Measurements from ENCODE around the gene MCM10. TPM values are rescaled to one million over a fixed set of nuclear protein-coding genes. Genes with fewer than 3 reads are reported as not detected.

The MCM10 gene
- total RNA-seq, 2 donors from 2014 or later, result 0.27 TPM; not detected in 1

- Histone ChIP-seq H3K4me1 (ENCODE audit: control insufficient read depth in 1 of 2, low read depth in 2 of 2) (peaks cover 0 to 18% of the 10 kb centered on the region in 2 donors), H3K27me3 (replicated peaks; ENCODE audit: insufficient read depth) (no peaks in the 10 kb centered on the region), H3K4me3 (no peak overlapping the region), H3K9me3 (no peaks in the 10 kb centered on the region), H3K27ac (no peak overlapping the region), H3K36me3 (no peaks in the 10 kb centered on the region)
- ATAC-seq (ENCODE audit: insufficient number of reproducible peaks, low FRiP score, low read depth), result no peak
- DNase-seq (ENCODE audit: low spot score), result no peak
- no peak for TF ChIP-seq CTCF (IDR thresholded peaks at IDR 0.05)
These were observed 27.2 kb downstream of the MCM10 start for GRCh38 chr10:13188593-13188992.

DNA sequence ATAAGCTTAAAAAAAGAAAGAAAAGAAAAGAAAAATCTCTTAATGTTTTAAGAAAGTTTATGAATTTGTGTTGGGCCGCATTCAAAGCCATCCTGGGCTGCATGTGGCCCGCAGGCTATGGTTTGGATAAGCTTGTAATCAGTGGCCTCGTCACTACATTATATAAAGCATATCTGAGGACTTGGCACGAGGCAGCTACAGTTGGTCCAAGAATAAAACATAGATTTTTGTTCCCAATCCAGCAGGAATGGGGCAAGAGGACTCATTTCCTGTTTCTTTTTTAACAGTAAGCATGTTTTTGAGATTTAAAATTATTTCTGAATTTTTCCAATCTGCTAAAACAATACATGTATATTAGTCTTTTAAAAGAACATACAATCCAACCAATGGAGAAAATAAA is 28.6 kb downstream of the MCM10 start:
- Histone ChIP-seq H3K9me3 (no peaks in the 10 kb centered on the region), H3K36me3 (no peaks in the 10 kb centered on the region), H3K4me3 (no peak overlapping the region), H3K27ac (no peak overlapping the region), H3K4me1 (ENCODE audit: control insufficient read depth in 1 of 2, low read depth in 2 of 2) (peaks cover 0 to 13% of the 10 kb centered on the region in 2 donors), H3K27me3 (replicated peaks; ENCODE audit: insufficient read depth) (no peaks in the 10 kb centered on the region)
- TF ChIP-seq CTCF (IDR thresholded peaks at IDR 0.05), result no peak
- ATAC-seq (ENCODE audit: insufficient number of reproducible peaks, low FRiP score, low read depth), result no peak
- no peak for DNase-seq (ENCODE audit: low spot score)

DNA sequence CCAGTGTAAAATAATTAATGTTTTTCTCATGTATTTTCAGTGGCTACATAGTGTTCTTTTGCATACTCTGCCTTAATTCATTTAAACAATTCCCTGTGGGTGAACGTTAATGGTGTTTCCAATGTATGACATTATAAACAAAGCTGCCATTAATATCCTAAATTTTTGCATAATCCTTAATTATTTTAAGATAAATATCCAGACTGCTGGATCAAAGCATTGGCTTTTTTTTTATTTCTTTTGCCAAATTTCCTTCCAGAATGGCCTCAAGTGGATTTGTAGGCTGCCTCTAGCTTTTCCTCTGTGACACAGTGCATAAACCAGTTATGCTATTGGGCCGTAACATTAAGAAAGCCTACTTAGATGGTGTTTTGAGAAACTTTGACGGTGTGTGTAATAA is 29.5 kb downstream of the MCM10 start:
- no peak for TF ChIP-seq CTCF (IDR thresholded peaks at IDR 0.05)
- H3K36me3 ChIP-seq, result no peaks in the 10 kb centered on the region
- no peak overlapping the region for H3K4me3 ChIP-seq
- H3K9me3 ChIP-seq, result no peaks in the 10 kb centered on the region
- H3K4me1 ChIP-seq (ENCODE audit: control insufficient read depth in 1 of 2, low read depth in 2 of 2), result peaks cover 0 to 10% of the 10 kb centered on the region in 2 donors
- no peaks in the 10 kb centered on the region for H3K27me3 ChIP-seq (replicated peaks; ENCODE audit: insufficient read depth)
- DNase-seq (ENCODE audit: low spot score) (no peak), ATAC-seq (ENCODE audit: insufficient number of reproducible peaks, low FRiP score, low read depth) (no peak)
- no peak overlapping the region for H3K27ac ChIP-seq

- TF ChIP-seq CTCF (IDR thresholded peaks at IDR 0.05), result no peak
- ATAC-seq (ENCODE audit: insufficient number of reproducible peaks, low FRiP score, low read depth) (no peak), DNase-seq (ENCODE audit: low spot score) (no peak)
- Histone ChIP-seq H3K27ac (no peak overlapping the region), H3K4me3 (no peak overlapping the region), H3K9me3 (no peaks in the 10 kb centered on the region), H3K4me1 (ENCODE audit: control insufficient read depth in 1 of 2, low read depth in 2 of 2) (peaks cover 0 to 10% of the 10 kb centered on the region in 2 donors), H3K27me3 (replicated peaks; ENCODE audit: insufficient read depth) (no peaks in the 10 kb centered on the region), H3K36me3 (no peaks in the 10 kb centered on the region)
These were observed 30.0 kb downstream of the MCM10 start for GRCh38 chr10:13191362-13191761.

DNA sequence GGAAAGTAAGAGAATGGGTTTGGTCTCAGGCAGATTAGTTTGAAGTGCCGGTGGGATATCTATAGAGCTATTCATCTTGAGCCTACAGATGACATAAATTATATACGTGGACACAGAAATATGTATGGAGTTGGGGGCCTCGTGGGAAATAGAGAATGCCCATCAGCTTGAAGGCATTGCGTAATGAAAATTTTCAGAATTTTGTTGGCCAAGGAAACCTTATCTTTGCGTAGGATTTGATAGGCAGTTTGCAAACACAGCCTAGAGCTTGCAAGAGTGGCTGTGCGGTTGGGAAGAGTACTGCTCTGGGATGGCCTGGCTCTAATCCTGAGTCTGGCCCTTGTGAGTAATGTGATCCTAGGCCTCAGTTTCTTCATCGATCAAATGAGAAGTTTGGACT is 32.3 kb downstream of the MCM10 start:
- Histone ChIP-seq H3K27me3 (replicated peaks; ENCODE audit: insufficient read depth) (no peaks in the 10 kb centered on the region), H3K36me3 (no peaks in the 10 kb centered on the region), H3K4me3 (no peak overlapping the region), H3K27ac (no peak overlapping the region), H3K9me3 (no peaks in the 10 kb centered on the region), H3K4me1 (ENCODE audit: control insufficient read depth in 1 of 2, low read depth in 2 of 2) (peaks cover 0 to 10% of the 10 kb centered on the region in 2 donors)
- ATAC-seq (ENCODE audit: insufficient number of reproducible peaks, low FRiP score, low read depth) (no peak), DNase-seq (ENCODE audit: low spot score) (no peak)
- TF ChIP-seq CTCF (IDR thresholded peaks at IDR 0.05), result no peak
